GM13977 (cell line): ENCODE data around the gene UBAC2.

Experiments used
- DNase-seq: peaks from one replicate; pipeline ENCODE4 v3.0.0; 2012; ENCODE audit warnings: low spot score
- in situ Hi-C: fragments of 300-500 bp; cut with MboI; formaldehyde crosslinking; loops from one replicate; pipeline ENCODE4 v1.12.0; 2022; ENCODE audit warnings: low sequenced_read_pairs, low pct_unique_long_range_greater_than_20kb, mixed read lengths, inconsistent platforms; ENCODE audit not compliant: unreplicated experiment
- TF ChIP-seq, protein P1 (sequence below): IDR thresholded peaks from 2 replicates; pipeline ENCODE4 v1.5.1; 2012; ENCODE audit warnings: mild to moderate bottlenecking, control low read depth; ENCODE audit not compliant: insufficient read depth; ENCODE audit errors: extremely low read depth, missing control alignments

UBAC2 gene

GRCh38 chr13:99379856-99380801, 179.5 kb downstream of the UBAC2 start:
- in situ Hi-C loops = loop anchor here (25.0 kb wide), 1 partner anchor 93 kb away; no protein-coding TSS in a partner anchor
- TF ChIP-seq, protein P1, sequence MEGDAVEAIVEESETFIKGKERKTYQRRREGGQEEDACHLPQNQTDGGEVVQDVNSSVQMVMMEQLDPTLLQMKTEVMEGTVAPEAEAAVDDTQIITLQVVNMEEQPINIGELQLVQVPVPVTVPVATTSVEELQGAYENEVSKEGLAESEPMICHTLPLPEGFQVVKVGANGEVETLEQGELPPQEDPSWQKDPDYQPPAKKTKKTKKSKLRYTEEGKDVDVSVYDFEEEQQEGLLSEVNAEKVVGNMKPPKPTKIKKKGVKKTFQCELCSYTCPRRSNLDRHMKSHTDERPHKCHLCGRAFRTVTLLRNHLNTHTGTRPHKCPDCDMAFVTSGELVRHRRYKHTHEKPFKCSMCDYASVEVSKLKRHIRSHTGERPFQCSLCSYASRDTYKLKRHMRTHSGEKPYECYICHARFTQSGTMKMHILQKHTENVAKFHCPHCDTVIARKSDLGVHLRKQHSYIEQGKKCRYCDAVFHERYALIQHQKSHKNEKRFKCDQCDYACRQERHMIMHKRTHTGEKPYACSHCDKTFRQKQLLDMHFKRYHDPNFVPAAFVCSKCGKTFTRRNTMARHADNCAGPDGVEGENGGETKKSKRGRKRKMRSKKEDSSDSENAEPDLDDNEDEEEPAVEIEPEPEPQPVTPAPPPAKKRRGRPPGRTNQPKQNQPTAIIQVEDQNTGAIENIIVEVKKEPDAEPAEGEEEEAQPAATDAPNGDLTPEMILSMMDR = no peak
- no peak for DNase-seq

- TF ChIP-seq, protein P1 = no peak
- DNase-seq = peak; percentile 79
- in situ Hi-C loops = loop anchor here (25.0 kb wide), 1 partner anchor 94 kb away; no protein-coding TSS in a partner anchor
These were observed 180.4 kb downstream of the UBAC2 start for GRCh38 chr13:99380921-99381645.

GRCh38 chr13:99381766-99382165, 181.1 kb downstream of the UBAC2 start:
- no peak for DNase-seq
- in situ Hi-C loops = loop anchor here (25.0 kb wide), 1 partner anchor 94 kb away; no protein-coding TSS in a partner anchor
- TF ChIP-seq, protein P1 = no peak

DNA sequence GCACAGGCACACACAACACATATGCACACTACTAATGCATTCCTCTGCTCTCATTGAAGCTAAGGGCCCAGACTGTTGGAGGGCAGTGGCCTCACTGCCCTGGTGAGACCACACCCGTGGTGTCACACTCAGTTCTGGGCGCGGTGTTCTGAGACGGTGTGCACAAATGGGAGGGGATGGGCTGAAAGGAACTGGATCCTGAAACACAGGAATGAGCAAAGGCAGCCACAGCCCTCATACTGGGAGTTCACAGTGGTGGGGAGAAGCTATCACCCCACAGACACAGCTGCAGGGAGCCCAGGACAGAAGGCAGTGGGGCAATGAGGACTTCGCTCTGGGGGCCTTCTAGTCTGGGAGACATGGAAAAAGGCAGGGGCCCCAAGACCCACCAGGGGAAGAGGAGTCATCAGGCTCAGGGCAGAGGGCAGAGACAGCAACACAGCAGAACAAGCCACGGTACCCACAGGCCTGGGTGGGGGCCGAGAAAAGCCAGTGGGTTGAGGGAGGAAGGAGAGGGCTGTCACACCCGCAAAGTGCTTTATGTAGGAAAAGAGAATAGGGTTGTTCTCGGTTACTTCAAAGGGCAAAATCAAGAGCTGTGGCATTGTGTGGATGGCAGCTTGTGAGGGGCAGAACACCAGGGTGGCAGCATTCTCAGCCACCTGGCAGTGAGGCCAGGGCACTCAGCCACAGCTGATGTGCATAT, 181.9 kb downstream of the UBAC2 start:
- DNase-seq = no peak
- TF ChIP-seq, protein P1 = no peak
- in situ Hi-C loops = loop anchor here (25.0 kb wide), 1 partner anchor 95 kb away; no protein-coding TSS in a partner anchor

DNA sequence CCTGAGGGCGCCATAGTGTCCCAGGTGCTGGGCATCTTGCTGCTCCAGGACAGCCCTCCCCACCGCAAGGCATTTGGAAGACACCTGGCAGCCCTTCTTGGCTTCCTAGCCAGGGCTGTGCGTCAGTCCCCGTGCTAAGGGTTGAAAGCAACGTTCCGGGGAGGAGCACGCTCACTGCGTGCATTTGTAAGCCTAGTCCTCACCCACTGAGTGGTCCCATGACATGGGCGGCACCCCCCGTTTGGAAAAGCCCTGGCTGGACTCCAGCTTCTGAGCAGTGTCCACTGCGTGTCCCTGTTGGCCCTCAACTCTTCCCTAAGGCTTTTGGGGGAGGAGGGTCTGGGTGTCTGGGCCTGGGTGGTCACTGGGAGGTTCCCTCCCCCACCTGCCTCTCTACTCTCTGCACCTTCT, 182.9 kb downstream of the UBAC2 start:
- in situ Hi-C loops = loop anchor here (25.0 kb wide), 1 partner anchor 96 kb away; no protein-coding TSS in a partner anchor

More for the DNA sequence above, 182.9 kb downstream of the UBAC2 start:
- TF ChIP-seq, protein P1 = no peak
- DNase-seq = no peak
